Measurements from ENCODE around the gene WDR83.
"Not testable (repeated sequence)": the region's sequence is repeated elsewhere in the genome, so short reads cannot be mapped to it uniquely, and the experiment has no call there.

WDR83 gene

GRCh38 chr19:12656899-12657571, 9.6 kb upstream of the WDR83 start:
- no peak for DNase-seq

- DNase-seq, result no peak
These were observed 8.6 kb upstream of the WDR83 start for GRCh38 chr19:12657966-12658365.

- DNase-seq, result peak; percentile 25
These were observed 5.6 kb upstream of the WDR83 start for GRCh38 chr19:12660980-12661379.

DNA sequence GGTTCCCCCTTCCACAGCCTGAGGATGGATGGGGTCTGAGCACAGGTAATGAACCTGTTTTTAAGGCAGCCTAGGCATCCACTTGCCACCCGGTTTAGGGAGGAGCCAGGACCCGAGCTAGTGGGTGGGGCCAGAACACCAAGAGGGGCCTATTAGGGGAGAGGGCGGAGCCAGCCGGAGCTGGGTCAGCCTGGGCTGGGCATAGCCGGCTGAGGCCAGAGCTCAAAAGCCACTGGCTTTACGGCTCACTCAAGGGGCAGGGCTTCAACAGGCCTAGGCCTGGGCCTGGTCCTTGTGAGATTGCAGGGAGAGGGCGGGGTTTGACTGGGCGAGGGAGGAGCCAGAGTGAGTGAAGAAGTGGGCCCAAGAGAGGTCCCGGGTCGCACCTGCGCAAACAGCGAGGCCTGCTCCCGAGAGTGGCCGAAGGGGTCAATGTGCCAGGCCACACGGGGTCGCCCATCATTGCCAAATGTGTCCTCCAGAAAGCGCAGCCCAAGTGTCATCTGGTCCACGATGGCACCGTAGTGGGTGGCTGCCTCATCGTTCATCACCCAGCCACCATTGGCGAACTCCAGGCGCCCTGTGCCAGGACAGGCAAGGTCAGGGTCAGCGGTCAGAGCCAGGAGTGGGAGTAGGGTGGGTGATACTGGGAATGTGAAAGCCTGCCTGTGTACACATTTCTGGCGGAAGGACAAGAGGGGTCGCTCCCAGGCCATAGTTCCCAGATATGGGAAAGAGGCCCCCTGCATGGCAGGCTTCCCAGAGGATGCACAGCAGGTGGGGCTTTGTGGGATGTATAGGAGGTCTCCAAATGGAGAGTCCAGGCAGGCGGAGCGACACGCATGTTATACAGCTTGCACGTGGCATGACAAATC, 2.0 kb upstream of the WDR83 start:
- no peak for DNase-seq

GRCh38 chr19:12665281-12665573, 1.4 kb upstream of the WDR83 start:
- DNase-seq, result peak; percentile 26

- no peak for DNase-seq
These were observed 839 bp upstream of the WDR83 start for GRCh38 chr19:12665671-12666264.

DNA sequence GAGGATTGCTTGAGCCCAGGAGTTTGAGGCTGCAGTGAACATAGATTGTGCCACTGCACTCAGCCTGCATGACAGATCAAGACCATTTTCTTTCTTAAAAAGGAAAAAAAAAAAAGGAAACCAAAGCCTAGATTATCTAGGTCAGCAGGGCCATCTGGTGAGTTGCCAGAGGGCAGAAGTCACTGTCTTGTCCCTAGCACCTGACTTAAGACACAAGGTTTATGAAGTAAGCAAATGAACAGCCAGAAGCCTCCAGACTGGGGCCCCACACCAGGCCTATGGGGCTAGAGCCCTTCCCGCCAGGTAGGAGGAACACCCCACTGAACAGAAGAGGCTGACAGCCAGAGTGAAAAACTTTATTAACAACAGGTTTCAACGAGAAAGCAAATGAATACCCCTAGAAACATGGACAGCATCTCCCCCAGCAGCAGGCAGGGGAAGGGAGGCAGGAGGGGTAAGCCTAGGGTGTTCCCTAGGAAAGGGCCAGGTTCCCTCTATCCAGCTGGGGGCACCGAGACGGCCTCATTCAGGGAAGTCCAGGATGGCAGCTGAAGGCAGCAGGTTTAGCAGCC, 1.2 kb downstream of the WDR83 start:
- no peak for DNase-seq

DNA sequence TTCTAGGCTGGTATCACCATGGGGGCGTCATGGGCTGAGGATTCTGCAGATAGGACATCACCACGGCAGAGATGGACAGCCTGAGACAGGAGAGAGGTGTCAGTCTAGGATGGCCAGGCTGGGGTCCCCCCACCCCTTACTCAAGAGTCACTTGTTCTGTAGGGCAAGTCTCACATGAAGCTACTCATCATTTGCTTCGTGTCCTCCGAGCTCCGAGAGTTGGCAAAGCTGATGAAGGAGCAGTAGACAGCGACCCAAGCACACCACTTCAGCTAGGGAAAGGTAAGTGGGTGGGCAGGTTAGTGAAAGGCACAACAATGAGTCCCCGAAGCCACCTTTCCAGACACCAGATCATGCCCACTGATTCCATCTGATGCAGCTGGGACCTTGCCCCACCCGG, 1.7 kb downstream of the WDR83 start:
- no peak for DNase-seq

DNA sequence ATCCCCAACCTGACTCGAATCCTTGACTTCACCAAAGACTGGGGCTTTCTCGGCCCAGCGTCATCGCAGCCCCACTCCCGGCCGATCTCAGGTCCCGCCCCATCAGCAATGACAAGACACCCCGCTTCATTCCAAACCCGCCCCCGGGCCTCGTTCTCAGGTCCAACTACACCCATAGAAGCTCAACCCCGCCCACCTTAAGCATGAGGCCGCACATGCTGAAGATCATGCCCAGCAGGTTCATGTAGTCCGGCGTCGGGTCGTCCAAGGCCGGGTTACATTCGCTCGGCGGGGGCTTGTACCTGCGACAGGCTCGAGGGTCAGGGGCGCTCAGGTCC, 2.3 kb downstream of the WDR83 start:
- DNase-seq, result peak; percentile 45

- peak; percentile 89 for DNase-seq
These were observed 2.9 kb downstream of the WDR83 start for GRCh38 chr19:12669270-12670158.

DNA sequence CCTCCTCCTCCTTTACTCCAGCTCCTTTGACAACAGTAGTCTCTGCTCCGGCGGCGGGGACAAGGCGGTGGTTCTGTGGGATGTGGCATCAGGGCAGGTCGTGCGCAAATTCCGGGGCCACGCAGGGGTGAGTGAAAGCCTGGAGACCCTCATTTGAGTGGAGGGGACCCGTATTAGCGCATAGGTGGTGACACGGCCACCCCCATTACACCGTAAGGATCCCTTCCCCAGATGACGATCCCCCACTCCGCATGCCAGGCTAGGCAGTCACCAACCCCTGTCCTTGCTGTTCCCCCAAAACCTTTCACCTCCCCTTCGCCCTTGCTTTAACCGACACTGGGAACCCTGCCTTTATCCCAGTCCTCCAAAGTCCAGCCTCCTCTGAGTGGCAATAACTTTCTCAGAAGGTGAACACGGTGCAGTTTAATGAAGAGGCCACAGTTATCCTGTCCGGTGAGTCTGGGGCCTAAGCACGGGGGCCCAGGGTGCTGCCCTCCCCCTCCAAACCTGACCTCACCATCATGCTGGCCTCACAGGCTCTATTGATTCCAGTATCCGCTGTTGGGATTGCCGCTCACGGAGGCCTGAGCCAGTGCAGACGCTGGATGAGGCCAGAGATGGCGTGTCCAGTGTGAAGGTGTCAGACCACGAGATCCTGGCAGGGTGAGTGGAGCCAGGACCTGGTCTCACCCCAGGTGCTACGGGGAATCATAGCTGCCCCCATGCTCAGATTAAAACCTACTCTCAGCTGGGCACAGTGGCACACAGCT, 3.7 kb downstream of the WDR83 start:
- DNase-seq, result no peak

DNA sequence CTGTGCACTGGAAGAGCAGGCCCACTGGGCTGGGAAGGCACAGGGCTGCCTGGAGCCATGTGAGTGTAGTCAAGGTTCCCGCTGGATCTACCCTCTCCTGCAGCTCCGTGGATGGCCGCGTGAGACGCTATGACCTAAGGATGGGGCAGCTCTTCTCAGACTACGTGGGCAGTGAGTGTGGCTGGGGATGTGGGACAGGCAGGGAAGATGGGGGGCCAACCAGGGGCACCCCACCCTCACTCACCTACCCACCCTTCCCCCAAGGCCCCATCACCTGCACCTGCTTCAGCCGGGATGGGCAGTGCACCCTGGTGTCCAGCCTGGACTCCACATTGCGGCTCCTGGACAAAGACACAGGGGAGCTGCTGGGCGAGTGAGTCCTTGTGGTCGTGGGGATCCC, 6.1 kb downstream of the WDR83 start:
- no peak for DNase-seq

DNA sequence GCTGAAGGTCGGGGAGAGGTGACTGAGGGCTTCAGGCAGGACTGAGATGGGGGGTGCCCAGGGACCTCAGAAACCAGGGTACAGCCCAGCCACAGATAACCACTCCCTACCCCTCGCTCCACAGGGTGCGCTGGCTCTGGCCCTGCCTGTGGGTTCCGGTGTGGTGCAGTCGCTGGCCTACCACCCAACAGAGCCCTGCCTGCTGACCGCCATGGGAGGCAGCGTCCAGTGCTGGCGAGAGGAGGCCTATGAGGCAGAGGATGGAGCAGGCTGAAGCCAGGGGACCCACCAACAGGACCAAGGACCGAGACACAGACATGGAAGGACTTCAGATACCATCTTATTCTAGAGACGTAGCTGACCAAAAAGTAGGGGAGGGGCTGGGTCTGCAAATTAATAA, 8.8 kb downstream of the WDR83 start:
- no peak for DNase-seq

GRCh38 chr19:12675940-12676339, 9.3 kb downstream of the WDR83 start:
- DNase-seq, result no peak

DNA sequence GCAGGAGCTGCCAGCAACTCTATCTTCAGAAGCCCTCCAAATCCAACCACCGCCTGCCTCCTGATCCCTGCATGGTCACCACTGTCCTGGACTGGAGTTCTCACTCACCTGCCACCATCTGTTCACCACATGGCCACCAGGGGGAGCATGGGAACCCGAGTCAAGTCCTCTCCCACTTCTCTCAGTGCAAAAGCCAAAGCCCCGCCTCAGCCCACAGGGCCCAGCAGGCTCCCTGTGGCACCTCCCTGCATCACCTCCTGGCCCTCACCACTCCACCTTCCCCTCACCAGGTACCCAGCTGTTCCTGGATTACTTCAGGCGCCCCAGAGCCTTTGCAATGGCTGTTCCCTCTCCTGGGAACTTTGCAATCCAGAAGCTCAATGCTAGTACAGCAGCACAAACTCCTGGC, 9.8 kb downstream of the WDR83 start:
- peak; percentile 46 for DNase-seq

DNA sequence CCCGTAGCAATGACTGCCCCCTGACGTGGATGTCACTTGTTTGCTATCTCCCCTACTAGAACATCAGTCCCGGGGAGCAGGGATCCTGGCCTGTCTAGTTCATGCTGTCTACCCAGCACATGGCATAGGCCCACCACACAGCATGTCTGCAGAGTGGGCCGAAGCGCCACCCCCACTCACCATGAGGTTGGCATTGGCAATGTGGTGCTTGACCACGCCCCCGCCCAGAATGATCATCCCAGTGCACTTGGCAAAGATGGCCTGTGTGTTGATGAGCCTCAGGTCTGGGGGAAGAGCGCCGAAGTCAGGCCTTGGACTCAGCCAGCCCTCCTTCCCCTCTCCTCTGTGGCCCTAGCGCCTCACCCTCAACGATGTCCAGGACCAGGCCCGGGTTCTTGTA, 10.3 kb downstream of the WDR83 start:
- DNase-seq, result no peak

DNA sequence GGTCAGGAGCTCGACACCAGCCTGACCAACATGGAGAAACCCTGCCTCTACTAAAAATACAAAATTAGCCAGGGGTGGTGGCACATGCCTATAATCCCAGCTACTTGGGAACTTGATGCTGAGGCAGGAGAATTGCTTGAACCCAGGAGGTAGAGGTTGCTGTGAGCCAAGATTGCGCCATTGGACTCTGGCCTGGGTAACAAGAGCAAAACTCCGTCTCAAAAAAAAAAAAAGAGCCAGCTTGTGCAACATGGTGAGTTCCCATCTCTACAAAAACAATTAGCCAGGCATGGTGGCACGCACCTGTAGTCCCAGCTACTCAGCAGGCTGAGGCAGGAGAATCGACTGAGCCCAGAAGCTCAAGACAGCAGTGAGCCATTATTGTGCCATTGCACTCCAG, 11.4 kb downstream of the WDR83 start:
- not testable (repeated sequence) for DNase-seq

DNA sequence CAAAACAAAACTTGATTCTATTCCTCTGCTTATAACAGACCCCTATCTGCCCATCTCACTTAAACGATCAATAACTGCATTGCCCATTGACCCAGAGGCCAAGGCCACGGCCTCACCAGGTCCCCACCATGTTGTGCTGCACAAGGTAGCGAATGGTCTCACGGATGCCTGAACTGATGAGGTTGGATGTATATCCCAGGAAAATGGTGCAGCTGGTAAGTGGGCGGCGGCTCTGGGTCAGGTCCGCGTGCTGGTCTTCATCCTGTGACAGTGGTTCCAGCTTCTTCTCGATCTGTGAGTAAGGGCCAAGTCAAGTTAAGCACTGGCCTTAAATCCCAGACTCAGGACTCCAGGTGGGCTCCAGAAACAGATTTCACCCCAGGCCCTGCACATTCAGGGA, 13.4 kb downstream of the WDR83 start:
- no peak for DNase-seq

DNA sequence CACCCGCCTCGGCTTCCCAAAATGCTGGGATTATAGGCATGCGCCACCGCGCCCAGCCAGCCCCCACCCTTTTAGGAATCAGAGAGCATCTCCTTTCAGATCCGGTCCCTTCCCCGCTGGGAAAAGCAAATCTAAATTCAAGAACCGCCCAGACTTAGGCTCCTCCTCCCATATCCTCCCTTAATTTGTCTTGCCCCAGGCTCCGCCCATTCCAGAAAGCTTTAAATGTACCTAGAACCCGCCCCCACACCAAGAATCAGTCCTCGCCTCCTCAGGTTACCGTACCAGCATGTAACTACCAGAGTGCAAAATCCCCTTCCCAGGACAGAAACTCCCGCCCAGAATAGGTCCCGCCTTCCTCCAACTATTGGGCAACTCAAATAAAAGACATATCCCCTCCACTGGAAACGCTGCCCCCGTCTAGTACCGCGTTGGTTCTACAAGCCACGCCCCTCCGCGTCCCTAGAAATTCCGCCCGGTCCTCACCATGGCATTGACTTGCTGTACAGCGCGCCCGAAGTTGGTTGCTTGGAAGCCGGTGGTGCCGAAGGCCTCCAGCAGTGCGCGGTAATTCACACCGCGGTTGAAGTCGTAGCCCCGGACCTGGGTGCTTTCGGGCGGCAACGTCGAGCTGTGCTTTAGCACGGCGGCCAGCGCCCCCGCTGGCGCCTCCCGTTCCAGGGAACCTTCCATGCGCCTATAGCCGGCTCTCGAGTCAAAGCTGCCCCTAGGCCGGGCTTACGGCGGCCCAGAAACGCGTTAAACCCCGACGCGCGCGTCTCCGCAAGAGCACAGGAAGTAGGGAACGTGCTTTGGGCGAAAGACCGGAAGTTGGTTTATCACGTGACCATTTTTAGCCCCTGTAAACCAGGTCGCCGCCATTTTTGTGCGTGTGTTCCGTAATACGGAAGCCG, 14.7 kb downstream of the WDR83 start, which contains the start of gene DHPS:
DHPS (minus strand) TSS at position 807 of the 914 bp plus-strand sequence; CDS start at position 693, 114 bp downstream.
- peak; percentile 90 for DNase-seq

GRCh38 chr19:12685831-12686230, 19.2 kb downstream of the WDR83 start:
- DNase-seq, result no peak
